HepG2 (cell line): ENCODE data around the gene TUBB. TPM values are rescaled to one million over a fixed set of nuclear protein-coding genes. Genes with fewer than 3 reads are reported as not detected.

Experiments
- ARNT ChIP-seq: fragments of 450-650 bp; IDR thresholded peaks from 2 replicates; pipeline ENCODE4 v1.6.1; 2017
- CTCF ChIP-seq: sonication (generic); formaldehyde crosslinking; IDR thresholded peaks from 2 replicates; pipeline ENCODE4 v1.5.0; 2020; ENCODE audit warnings: mild to moderate bottlenecking, missing genetic modification reagents, moderate library complexity
- FIP1L1 ChIP-seq: fragments of 200-400 bp; formaldehyde crosslinking; IDR thresholded peaks from 2 replicates; pipeline ENCODE4 v1.6.1; 2018; ENCODE audit warnings: low read depth, mild to moderate bottlenecking, low read length, moderate library complexity, borderline replicate concordance; ENCODE audit not compliant: insufficient read depth
- KLF13 ChIP-seq: sonication (generic); formaldehyde crosslinking; IDR thresholded peaks from 2 replicates; pipeline ENCODE4 v1.4.0; 2020; ENCODE audit warnings: mild to moderate bottlenecking, missing genetic modification reagents
- MLLT10 ChIP-seq: sonication (generic); formaldehyde crosslinking; IDR thresholded peaks from 2 replicates; pipeline ENCODE4 v1.4.0; 2020; ENCODE audit warnings: missing genetic modification reagents
- PCBP1 ChIP-seq: fragments of 200-400 bp; formaldehyde crosslinking; IDR thresholded peaks from 2 replicates; pipeline ENCODE4 v1.6.1; 2017; ENCODE audit warnings: mild to moderate bottlenecking, low read depth, low read length, borderline replicate concordance
- SNAPC2 ChIP-seq: sonication (generic); formaldehyde crosslinking; IDR thresholded peaks from 2 replicates; pipeline ENCODE4 v1.8.1; 2022; ENCODE audit warnings: mild to moderate bottlenecking, missing genetic modification reagents
- SP140L ChIP-seq: sonication (generic); formaldehyde crosslinking; IDR thresholded peaks from 2 replicates; pipeline ENCODE4 v1.4.0; 2020; ENCODE audit warnings: missing genetic modification reagents, borderline replicate concordance
- SPEN ChIP-seq: sonication (generic); formaldehyde crosslinking; IDR thresholded peaks from 2 replicates; pipeline ENCODE4 v1.5.1; 2020; ENCODE audit warnings: low read depth, mild to moderate bottlenecking, missing genetic modification reagents
- XBP1 ChIP-seq: sonication (generic); formaldehyde crosslinking; IDR thresholded peaks from 2 replicates; pipeline ENCODE4 v1.5.0; 2020; ENCODE audit warnings: missing genetic modification reagents
- ZMAT3 ChIP-seq: sonication (generic); formaldehyde crosslinking; conservative IDR thresholded peaks from 2 replicates; pipeline ENCODE4 v1.7.0; 2021; ENCODE audit warnings: missing genetic modification reagents
- ZNF24 ChIP-seq: fragments of 450-650 bp; IDR thresholded peaks from 2 replicates; pipeline ENCODE4 v1.6.1; 2017; ENCODE audit warnings: antibody characterized with exemption, mild to moderate bottlenecking
- ZNF280D ChIP-seq: sonication (generic); formaldehyde crosslinking; IDR thresholded peaks from 2 replicates; pipeline ENCODE4 v1.5.1; 2020; ENCODE audit warnings: mild to moderate bottlenecking, missing genetic modification reagents
- ZNF318 ChIP-seq: sonication (generic); formaldehyde crosslinking; IDR thresholded peaks from 2 replicates; pipeline ENCODE4 v1.4.0; 2020; ENCODE audit warnings: mild to moderate bottlenecking, missing genetic modification reagents
- ZNF562 ChIP-seq: sonication (generic); formaldehyde crosslinking; IDR thresholded peaks from 2 replicates; pipeline ENCODE4 v1.8.0; 2022; ENCODE audit warnings: missing genetic modification reagents, borderline replicate concordance
- ZNF629 ChIP-seq: sonication (generic); formaldehyde crosslinking; conservative IDR thresholded peaks from 2 replicates; pipeline ENCODE4 v1.5.0; 2020; ENCODE audit warnings: missing genetic modification reagents
- polyA plus RNA-seq, 8 experiments: library from polyadenylated mRNA; depleted of rRNA in 3 of 8; stranded (reverse) in 7 of 8; unstranded in 1 of 8; fragments of >200 nt; fragmentation: Illumina TruSeq in 4 of 8; extraction: Trizol in 4 of 8; gene quantifications; 2 replicates each; pipeline versions ENCODE4 v1.2.1 to v1.2.3, GENCODE V29; 2011 to 2016; ENCODE audit warnings: low read depth in 4 of 8, missing spikeins in 1 of 8, mixed read lengths in 1 of 8; ENCODE audit not compliant: insufficient read depth in 1 of 8
- total RNA-seq, 5 experiments: library from RNA; depleted of rRNA; stranded (reverse); fragments of >200 nt; fragmentation: Illumina TruSeq; extraction: Trizol; gene quantifications; 2 replicates each; pipeline ENCODE4 v1.2.3, GENCODE V29; 2016; ENCODE audit warnings: low read depth in 1 of 5

Gene TUBB
- total and polyA plus RNA-seq, 2 of the 13 experiments (the other 11 are each of a cell fraction or from before 2014, with no cell fraction given), result 911 to 1,163 TPM

GRCh38 chr6:30742316-30743098, 22.4 kb downstream of the TUBB start, which contains the start of gene FLOT1 (continued):
- TF ChIP-seq ZNF280D (CRISPR knock-in tag), result peak; percentile 84; the same call in 1 of the 2 replicates
- no peak for TF ChIP-seq XBP1
- peak; percentile 100 for TF ChIP-seq ZNF318
- TF ChIP-seq PCBP1, result peak; percentile 82; the same call in 1 of the 2 replicates
- no peak for TF ChIP-seq KLF13 (CRISPR knock-in tag)
- TF ChIP-seq ZMAT3, result peak; percentile 96
- 0 out of 2 replicates have a peak, but pooled peaks have one; percentile 61 for TF ChIP-seq ZNF562
- TF ChIP-seq ZNF629 (CRISPR knock-in tag), result no peak; the same call in 1 of the 2 replicates
- peak; percentile 95 for TF ChIP-seq SPEN (CRISPR knock-in tag)
- peak; percentile 38 for TF ChIP-seq CTCF (CRISPR knock-in tag)
- TF ChIP-seq ARNT, result no peak
- no peak for TF ChIP-seq ZNF24
- no peak for TF ChIP-seq MLLT10
- peak; percentile 100 for TF ChIP-seq FIP1L1
- TF ChIP-seq SP140L (CRISPR knock-in tag), result 0 out of 2 replicates have a peak, but pooled peaks have one; percentile 68
- no peak; the same call in none of the 2 replicates for TF ChIP-seq SNAPC2 (CRISPR knock-in tag)
